GM12878 (cell line): ENCODE results near the gene PKMYT1.

Experiments used
- CTCF ChIP-seq, 3 experiments: IDR thresholded peaks in 2 of 3; conservative IDR thresholded peaks in 1 of 3; 2 replicates each; pipeline ENCODE4 v1.5.1; 2011; ENCODE audit warnings: low read depth in 3 of 3, low read length in 3 of 3, mild to moderate bottlenecking in 3 of 3, control low read depth in 2 of 3, moderate library complexity in 2 of 3, inconsistent platforms in 1 of 3, mixed read lengths in 1 of 3; ENCODE audit not compliant: control insufficient read depth in 2 of 3, insufficient read depth in 1 of 3; ENCODE audit errors: extremely low read depth in 1 of 3
- EZH2 ChIP-seq: IDR thresholded peaks from 2 replicates; pipeline ENCODE4 v1.6.1; 2012; ENCODE audit warnings: low read depth, mild to moderate bottlenecking, control low read depth, inconsistent platforms, low read length, borderline replicate concordance; ENCODE audit not compliant: control insufficient read depth
- GABPA ChIP-seq: IDR thresholded peaks from 2 replicates; pipeline ENCODE4 v1.6.1; 2014; ENCODE audit warnings: antibody characterized with exemption, low read depth, mild to moderate bottlenecking, inconsistent platforms
- NFIC ChIP-seq: IDR thresholded peaks from 2 replicates; pipeline ENCODE4 v1.6.1; 2012; ENCODE audit warnings: low read depth, mild to moderate bottlenecking, inconsistent platforms, low read length, moderate library complexity
- POLR2A ChIP-seq: IDR thresholded peaks from 2 replicates; pipeline ENCODE4 v1.6.1; 2011; ENCODE audit warnings: low read depth, mild to moderate bottlenecking, low read length
- TARDBP ChIP-seq: IDR thresholded peaks from 2 replicates; pipeline ENCODE4 v1.6.1; 2016; ENCODE audit warnings: borderline replicate concordance
- TCF3 ChIP-seq: IDR thresholded peaks from 2 replicates; pipeline ENCODE4 v1.6.1; 2012; ENCODE audit warnings: low read depth, mild to moderate bottlenecking, low read length, borderline replicate concordance; ENCODE audit not compliant: insufficient read depth
- ZBED1 ChIP-seq: IDR thresholded peaks from 2 replicates; pipeline ENCODE4 v1.6.1; 2016; ENCODE audit warnings: borderline replicate concordance
- ZBTB33 ChIP-seq: fragments of 450-650 bp; IDR thresholded peaks from 2 replicates; pipeline ENCODE4 v1.6.1; 2017; ENCODE audit warnings: mild to moderate bottlenecking
- ZNF217 ChIP-seq: fragments of 450-650 bp; IDR thresholded peaks from 2 replicates; pipeline ENCODE4 v1.6.1; 2017; ENCODE audit warnings: antibody characterized with exemption, mild to moderate bottlenecking
- TF ChIP-seq, protein P1 (sequence below): IDR thresholded peaks from 2 replicates; pipeline ENCODE4 v1.6.1; 2012; ENCODE audit warnings: mild to moderate bottlenecking, low read depth, low read length
- TF ChIP-seq, protein P2 (sequence below): IDR thresholded peaks from 2 replicates; pipeline ENCODE4 v1.6.1; 2011; ENCODE audit warnings: low read depth, mild to moderate bottlenecking, low read length, moderate library complexity, borderline replicate concordance; ENCODE audit errors: extremely low read depth

GRCh38 chr16:2924901-2925755 is 55.1 kb downstream of the PKMYT1 start:
- TF ChIP-seq, protein P1, sequence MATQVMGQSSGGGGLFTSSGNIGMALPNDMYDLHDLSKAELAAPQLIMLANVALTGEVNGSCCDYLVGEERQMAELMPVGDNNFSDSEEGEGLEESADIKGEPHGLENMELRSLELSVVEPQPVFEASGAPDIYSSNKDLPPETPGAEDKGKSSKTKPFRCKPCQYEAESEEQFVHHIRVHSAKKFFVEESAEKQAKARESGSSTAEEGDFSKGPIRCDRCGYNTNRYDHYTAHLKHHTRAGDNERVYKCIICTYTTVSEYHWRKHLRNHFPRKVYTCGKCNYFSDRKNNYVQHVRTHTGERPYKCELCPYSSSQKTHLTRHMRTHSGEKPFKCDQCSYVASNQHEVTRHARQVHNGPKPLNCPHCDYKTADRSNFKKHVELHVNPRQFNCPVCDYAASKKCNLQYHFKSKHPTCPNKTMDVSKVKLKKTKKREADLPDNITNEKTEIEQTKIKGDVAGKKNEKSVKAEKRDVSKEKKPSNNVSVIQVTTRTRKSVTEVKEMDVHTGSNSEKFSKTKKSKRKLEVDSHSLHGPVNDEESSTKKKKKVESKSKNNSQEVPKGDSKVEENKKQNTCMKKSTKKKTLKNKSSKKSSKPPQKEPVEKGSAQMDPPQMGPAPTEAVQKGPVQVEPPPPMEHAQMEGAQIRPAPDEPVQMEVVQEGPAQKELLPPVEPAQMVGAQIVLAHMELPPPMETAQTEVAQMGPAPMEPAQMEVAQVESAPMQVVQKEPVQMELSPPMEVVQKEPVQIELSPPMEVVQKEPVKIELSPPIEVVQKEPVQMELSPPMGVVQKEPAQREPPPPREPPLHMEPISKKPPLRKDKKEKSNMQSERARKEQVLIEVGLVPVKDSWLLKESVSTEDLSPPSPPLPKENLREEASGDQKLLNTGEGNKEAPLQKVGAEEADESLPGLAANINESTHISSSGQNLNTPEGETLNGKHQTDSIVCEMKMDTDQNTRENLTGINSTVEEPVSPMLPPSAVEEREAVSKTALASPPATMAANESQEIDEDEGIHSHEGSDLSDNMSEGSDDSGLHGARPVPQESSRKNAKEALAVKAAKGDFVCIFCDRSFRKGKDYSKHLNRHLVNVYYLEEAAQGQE, result no peak
- no peak for TF ChIP-seq CTCF (IDR thresholded peaks at IDR 0.05 in 2 of 3, conservative IDR thresholded peaks at IDR 0.05 in 1 of 3; ENCODE audit: control insufficient read depth in 2 of 3, extremely low read depth in 1 of 3, insufficient read depth in 1 of 3, low read depth in 3 of 3, low read length in 3 of 3)
- TF ChIP-seq NFIC, result no peak
- TF ChIP-seq, protein P2, sequence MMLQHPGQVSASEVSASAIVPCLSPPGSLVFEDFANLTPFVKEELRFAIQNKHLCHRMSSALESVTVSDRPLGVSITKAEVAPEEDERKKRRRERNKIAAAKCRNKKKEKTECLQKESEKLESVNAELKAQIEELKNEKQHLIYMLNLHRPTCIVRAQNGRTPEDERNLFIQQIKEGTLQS, result no peak
- no peak for TF ChIP-seq TCF3
- TF ChIP-seq TARDBP, result no peak
- no peak for TF ChIP-seq ZBTB33
- TF ChIP-seq GABPA, result no peak
- no peak for TF ChIP-seq EZH2
- no peak for TF ChIP-seq POLR2A
- TF ChIP-seq ZBED1, result no peak
- TF ChIP-seq ZNF217, result no peak
